ENCODE data around the gene KRT85. TPM values are rescaled to one million over a fixed set of nuclear protein-coding genes. Genes with fewer than 3 reads are reported as not detected.

Gene KRT85
- total RNA-seq: not detected in 2 replicates

DNA sequence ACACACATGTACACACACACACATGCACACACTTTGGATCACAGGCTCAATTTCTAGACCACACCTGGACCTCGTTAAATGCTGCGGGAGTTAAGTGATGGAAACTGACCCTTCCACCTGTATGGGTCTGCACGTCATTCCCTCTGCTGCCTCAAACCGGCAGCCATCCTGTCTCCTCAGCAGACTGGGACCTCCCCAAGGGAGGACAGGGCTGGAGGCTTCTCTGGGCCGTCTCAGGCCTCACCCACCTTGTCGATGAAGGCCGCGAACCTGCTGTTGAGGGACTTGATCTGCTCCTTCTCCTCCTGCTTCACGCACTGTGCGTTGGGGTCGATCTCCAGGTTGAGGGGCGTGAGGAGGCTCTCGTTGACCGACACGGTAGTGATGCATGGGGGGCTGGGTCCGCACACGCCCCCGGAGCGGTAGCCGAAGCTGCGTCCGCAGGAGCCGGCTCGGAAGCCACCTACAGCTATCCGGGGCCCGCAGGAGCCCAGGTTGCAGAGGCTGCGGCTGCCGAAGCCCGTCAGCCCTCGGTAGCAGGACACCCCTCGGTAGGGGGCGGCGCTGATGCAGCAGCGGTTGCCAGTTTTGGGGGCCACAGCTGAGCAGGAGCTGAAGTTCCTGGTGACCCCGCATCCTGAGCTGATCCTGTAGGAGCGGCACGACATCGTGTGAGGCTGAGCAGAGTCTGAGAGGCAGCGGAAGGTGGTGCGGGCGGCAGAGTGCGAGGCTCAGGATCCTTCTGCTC, at the start of gene KRT85:
Gene KRT85 (minus strand): TSS at position 744 of the 748 bp plus-strand sequence. CDS start 76 bp downstream, at position 668.
- Mint-ChIP-seq H3K4me1 (no peaks in the 10 kb centered on the region), H3K27me3 (peaks cover 16% of the 10 kb centered on the region), H3K9me3 (no peaks in the 10 kb centered on the region), H3K36me3 (ENCODE audit: low read depth) (no peaks in the 10 kb centered on the region), H3K4me3 (no peak within 1 kb of the TSS), H3K27ac (no peak within 1 kb of the TSS)
- DNase-seq (no peak), ATAC-seq (ENCODE audit: low read depth) (no peak)
- ChIA-PET POLR2A (no interaction called here), CTCF (no interaction called here)
- TF ChIP-seq, protein P1, sequence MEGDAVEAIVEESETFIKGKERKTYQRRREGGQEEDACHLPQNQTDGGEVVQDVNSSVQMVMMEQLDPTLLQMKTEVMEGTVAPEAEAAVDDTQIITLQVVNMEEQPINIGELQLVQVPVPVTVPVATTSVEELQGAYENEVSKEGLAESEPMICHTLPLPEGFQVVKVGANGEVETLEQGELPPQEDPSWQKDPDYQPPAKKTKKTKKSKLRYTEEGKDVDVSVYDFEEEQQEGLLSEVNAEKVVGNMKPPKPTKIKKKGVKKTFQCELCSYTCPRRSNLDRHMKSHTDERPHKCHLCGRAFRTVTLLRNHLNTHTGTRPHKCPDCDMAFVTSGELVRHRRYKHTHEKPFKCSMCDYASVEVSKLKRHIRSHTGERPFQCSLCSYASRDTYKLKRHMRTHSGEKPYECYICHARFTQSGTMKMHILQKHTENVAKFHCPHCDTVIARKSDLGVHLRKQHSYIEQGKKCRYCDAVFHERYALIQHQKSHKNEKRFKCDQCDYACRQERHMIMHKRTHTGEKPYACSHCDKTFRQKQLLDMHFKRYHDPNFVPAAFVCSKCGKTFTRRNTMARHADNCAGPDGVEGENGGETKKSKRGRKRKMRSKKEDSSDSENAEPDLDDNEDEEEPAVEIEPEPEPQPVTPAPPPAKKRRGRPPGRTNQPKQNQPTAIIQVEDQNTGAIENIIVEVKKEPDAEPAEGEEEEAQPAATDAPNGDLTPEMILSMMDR (IDR thresholded peaks at IDR 0.05): no peak
- intact Hi-C loops (cut with micrococcal nuclease): no loop called here

DNA sequence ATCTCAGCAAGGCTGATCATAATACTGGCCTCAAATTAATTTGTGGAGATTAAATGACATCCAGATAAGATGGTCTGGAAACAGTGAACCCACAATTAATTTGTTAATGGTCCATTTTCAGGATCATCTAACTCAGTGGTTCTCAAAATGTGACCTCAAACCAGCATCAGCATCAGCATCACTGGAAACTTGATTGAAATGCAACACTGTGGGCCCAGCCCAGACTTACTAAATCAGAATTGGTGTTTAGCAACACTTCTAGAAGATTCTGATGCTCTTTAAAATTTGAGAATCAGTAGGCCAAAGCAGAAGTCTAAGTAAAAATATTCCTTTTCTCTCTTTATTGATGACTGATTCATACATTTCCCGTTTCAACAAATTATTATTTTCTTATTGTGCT, 49.5 kb upstream of the KRT85 start:
- CTCF ChIA-PET: no interaction called here
- H3K27me3 Mint-ChIP-seq: peaks cover 15% of the 10 kb centered on the region
- H3K36me3 Mint-ChIP-seq (ENCODE audit: low read depth): no peaks in the 10 kb centered on the region
- no peaks in the 10 kb centered on the region for H3K4me1 Mint-ChIP-seq
- ATAC-seq (ENCODE audit: low read depth) (no peak), DNase-seq (no peak)
- no peak overlapping the region for H3K27ac Mint-ChIP-seq
- intact Hi-C loops (cut with micrococcal nuclease): no loop called here
- TF ChIP-seq, protein P1 (IDR thresholded peaks at IDR 0.05): no peak
- POLR2A ChIA-PET: no interaction called here
- no peak overlapping the region for H3K4me3 Mint-ChIP-seq
- H3K9me3 Mint-ChIP-seq: no peaks in the 10 kb centered on the region

DNA sequence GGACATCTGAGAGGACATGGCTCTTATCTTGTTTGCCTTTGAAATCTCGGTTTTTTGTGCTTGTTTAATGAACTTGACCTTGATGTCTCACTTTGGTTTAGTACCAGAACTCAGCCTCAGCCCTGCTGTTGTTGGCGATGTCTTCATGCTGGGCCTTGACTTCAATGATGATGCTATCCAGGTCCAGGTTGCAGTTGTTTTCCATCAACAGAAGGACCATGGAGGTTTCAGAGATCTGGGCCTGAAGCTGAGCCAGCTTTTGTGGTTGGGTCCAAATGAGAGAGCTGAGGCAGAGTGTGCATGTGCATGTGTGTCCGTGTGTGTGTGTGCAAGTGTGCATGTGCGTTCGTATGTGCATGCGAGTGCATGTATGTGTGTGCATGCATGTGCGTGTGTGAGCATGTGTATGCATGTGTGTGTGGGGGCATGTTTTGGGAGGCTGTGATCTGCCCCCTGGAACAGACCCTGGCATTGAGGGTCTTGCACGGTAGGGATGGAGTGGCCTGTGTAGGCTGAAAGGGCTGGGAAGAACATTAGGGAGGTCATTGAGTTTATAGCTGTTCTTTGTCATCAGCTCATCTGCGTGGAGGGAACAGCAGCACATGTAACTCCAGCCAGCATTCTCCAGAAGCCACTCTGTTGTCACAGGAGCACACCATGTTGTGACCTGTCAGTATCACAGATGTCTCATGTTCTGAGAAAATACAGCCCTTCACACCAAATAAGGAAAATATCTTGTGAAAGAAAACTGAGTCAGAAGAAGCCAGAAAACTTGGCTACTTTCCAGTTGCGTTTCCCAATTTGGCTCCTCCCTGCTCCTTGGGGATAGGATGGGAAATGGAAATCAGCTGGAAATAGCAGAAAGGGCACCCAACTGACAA, 48.8 kb upstream of the KRT85 start:
- CTCF ChIA-PET: no interaction called here

DNA sequence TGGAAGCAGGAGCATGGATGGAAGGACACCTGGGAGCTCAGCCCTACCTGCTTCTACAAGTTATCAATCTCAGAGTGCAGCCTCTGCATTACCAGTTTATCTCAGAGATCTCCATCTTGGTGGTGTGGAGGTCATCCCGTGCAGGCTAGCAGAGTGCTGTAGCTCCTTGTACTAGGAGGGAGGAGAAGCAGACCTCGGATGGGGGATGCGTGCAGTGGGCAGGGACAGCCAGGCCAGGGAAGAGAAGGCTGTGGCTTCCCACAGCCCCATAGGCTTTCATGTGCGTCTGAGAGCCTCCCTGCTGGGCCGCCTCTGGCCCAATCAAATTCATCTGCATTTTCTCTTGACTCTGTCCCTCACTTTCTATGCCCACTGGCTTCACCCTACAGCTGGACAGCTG, 47.7 kb upstream of the KRT85 start:
- no peak overlapping the region for H3K27ac Mint-ChIP-seq
- no peaks in the 10 kb centered on the region for H3K36me3 Mint-ChIP-seq (ENCODE audit: low read depth)
- TF ChIP-seq, protein P1 (IDR thresholded peaks at IDR 0.05): no peak
- intact Hi-C loops (cut with micrococcal nuclease): no loop called here
- no peak for DNase-seq
- CTCF ChIA-PET: no interaction called here
- peaks cover 10% of the 10 kb centered on the region for H3K27me3 Mint-ChIP-seq
- POLR2A ChIA-PET: no interaction called here
- no peaks in the 10 kb centered on the region for H3K9me3 Mint-ChIP-seq
- no peaks in the 10 kb centered on the region for H3K4me1 Mint-ChIP-seq
- ATAC-seq (ENCODE audit: low read depth): no peak
- no peak overlapping the region for H3K4me3 Mint-ChIP-seq

More for the DNA sequence above, 48.8 kb upstream of the KRT85 start:
- H3K27ac Mint-ChIP-seq: no peak overlapping the region
- ATAC-seq (ENCODE audit: low read depth): no peak
- H3K36me3 Mint-ChIP-seq (ENCODE audit: low read depth): no peaks in the 10 kb centered on the region
- no peak overlapping the region for H3K4me3 Mint-ChIP-seq
- TF ChIP-seq, protein P1 (IDR thresholded peaks at IDR 0.05): no peak
- H3K9me3 Mint-ChIP-seq: no peaks in the 10 kb centered on the region
- intact Hi-C loops (cut with micrococcal nuclease): no loop called here
- H3K27me3 Mint-ChIP-seq: peaks cover 12% of the 10 kb centered on the region
- DNase-seq: no peak
- H3K4me1 Mint-ChIP-seq: no peaks in the 10 kb centered on the region
- POLR2A ChIA-PET: interaction anchor here (1.1 kb wide), 1 partner anchor 11 kb away, joined by 3 read pairs; no protein-coding TSS in a partner anchor

DNA sequence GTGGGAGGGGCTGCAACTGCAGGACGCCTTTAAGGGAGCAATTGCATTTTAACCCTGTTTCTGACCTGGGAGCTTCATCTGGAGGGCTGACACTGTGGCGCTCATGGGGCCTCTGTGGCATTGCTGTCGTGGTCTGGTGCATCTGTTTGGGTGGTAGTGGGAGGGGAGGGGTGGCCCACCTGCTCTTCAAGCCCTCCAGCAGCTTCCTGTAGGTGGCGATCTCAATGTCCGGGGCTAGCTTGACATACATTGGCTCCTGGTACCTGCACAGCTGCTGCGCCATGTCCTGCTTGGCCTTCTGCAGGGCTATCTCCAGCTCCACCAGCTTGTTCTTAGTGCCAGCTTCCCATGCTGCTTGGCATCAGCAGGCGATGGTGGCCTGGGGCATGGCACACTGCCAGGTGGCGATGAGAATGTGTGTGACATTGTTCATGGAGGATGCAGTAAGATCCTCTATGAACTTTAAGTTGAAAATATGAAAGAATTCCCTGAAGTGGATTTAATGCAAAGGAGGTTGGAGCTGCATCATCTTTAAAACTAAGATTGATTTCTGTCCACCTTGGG, 46.6 kb upstream of the KRT85 start:
- Mint-ChIP-seq H3K4me3 (no peak overlapping the region), H3K9me3 (no peaks in the 10 kb centered on the region), H3K36me3 (ENCODE audit: low read depth) (no peaks in the 10 kb centered on the region), H3K27ac (no peak overlapping the region), H3K27me3 (peaks cover 10% of the 10 kb centered on the region), H3K4me1 (no peaks in the 10 kb centered on the region)
- POLR2A ChIA-PET: no interaction called here
- ATAC-seq (ENCODE audit: low read depth) (no peak), DNase-seq (no peak)
- TF ChIP-seq, protein P1 (IDR thresholded peaks at IDR 0.05): no peak
- intact Hi-C loops (cut with micrococcal nuclease): no loop called here
- CTCF ChIA-PET: no interaction called here

Measured in activated B cell treated with CpG ODN at 0.5 μM for 24 hours (primary cell).